Sigmoid colon (tissue), 7 donors: ENCODE measurements around the gene TMEM14B. TPM values are rescaled to one million over a fixed set of nuclear protein-coding genes. Genes with fewer than 3 reads are reported as not detected.

ENCODE experiments used
- DNase-seq: peaks from one replicate; pipeline ENCODE4 v3.0.0-alpha.2; 2019
- H3K27ac ChIP-seq, 4 donors: fragments of 200-600 bp; sonication (generic); one replicate each; pipeline ENCODE4 v1.5.1; 2016 to 2019; ENCODE audit warnings: mild to moderate bottlenecking in 1 of 4
- H3K27me3 ChIP-seq, 3 donors: fragments of 200-600 bp; sonication (generic); one replicate each; pipeline ENCODE4 v1.5.1; 2019; ENCODE audit warnings: mild to moderate bottlenecking in 1 of 3
- H3K36me3 ChIP-seq, 4 donors: fragments of 200-600 bp; sonication (generic); one replicate each; pipeline ENCODE4 v1.5.1; 2016 to 2019
- H3K4me1 ChIP-seq, 4 donors: fragments of 200-600 bp; sonication (generic); one replicate each; pipeline ENCODE4 v1.5.1; 2017 to 2019
- H3K4me3 ChIP-seq, 4 donors: fragments of 200-600 bp; sonication (generic); one replicate each; pipeline ENCODE4 v1.5.1; 2017 to 2019; ENCODE audit warnings: mild to moderate bottlenecking in 2 of 4, moderate library complexity in 1 of 4
- H3K9me3 ChIP-seq, 4 donors: fragments of 200-600 bp in 3 of 4; sonication (generic) in 3 of 4; one replicate each; pipeline versions ENCODE4 v1.5.1 to v1.6.1; 2013 to 2019
- EP300 ChIP-seq, 4 donors: sonication (generic); formaldehyde crosslinking; IDR thresholded peaks; one replicate each; pipeline ENCODE4 v1.6.1; 2017; ENCODE audit warnings: antibody characterized with exemption in 4 of 4
- POLR2A ChIP-seq, 2 donors: fragments of 450-650 bp; IDR thresholded peaks; one replicate each; pipeline ENCODE4 v1.6.1; 2016; ENCODE audit warnings: antibody characterized with exemption in 2 of 2, mild to moderate bottlenecking in 2 of 2, moderate library complexity in 2 of 2
- POLR2AphosphoS5 ChIP-seq, 4 donors: sonication (generic); formaldehyde crosslinking; IDR thresholded peaks; one replicate each; pipeline ENCODE4 v1.6.1; 2017; ENCODE audit warnings: antibody characterized with exemption in 4 of 4
- WGBS, 2 donors: extraction: QIAGEN DNeasy Blood & Tissue Kit; methylation state at CpG; one replicate each; pipeline ENCODE4 v1.1.7; 2013; 5-methylcytosine and 5-hydroxymethylcytosine counted together
- intact Hi-C: fragments of 100-400 bp; cut with DNase I; formaldehyde crosslinking; loops from one replicate; pipeline ENCODE4 v1.15.1; 2023
- polyA plus RNA-seq, 3 donors: library from polyadenylated mRNA; stranded (reverse); fragments of 200-250 nt; gene quantifications; one replicate each; pipeline ENCODE4 v1.2.3, GENCODE V29; 2013
- total RNA-seq, 4 donors: library from RNA; depleted of rRNA; stranded (reverse); fragments of >200 nt; gene quantifications; one replicate each; pipeline ENCODE4 v1.1.0, GENCODE V29; 2016
- TF ChIP-seq, protein P1 (sequence below), 4 experiments: fragments of 450-650 bp in 3 of 4; fragments of 200-600 bp in 1 of 4; IDR thresholded peaks; one replicate each; pipeline ENCODE4 v1.5.1; 2016 to 2019; ENCODE audit warnings: antibody characterized with exemption in 4 of 4, mild to moderate bottlenecking in 3 of 4, moderate library complexity in 2 of 4
- donor health status: healthy with polysubstance abuse.
- donor health status: Bipolar disorder and iron deficiency.
- donor health status: healthy.

Gene TMEM14B
- total and polyA plus RNA-seq, 7 donors: 51.5 to 124 (median 79.8) TPM

DNA sequence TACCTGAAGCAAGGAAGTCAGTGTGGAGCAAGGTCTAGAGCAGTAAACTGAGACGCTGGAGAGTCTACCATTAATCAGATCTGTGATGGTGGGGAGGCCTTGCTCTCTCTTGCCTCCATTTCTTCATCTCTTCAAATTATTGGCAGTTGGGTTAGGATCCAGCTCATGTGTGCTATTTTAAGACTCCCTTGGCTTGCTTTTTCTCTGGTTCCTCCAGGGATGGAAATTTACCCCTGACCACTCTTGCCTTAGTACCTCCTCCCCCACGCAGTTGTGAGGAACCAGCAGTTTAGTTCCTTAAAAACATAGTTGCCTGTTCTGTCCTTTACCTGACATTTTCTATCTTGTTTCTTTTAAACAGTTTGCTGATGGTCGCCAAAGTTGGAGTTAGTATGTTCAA, 17.4 kb upstream of the TMEM14B start:
- Histone ChIP-seq H3K4me1 (peaks cover 0 to 18% (median 7%) of the 10 kb centered on the region in 4 donors), H3K4me3 (no peak overlapping the region), H3K27ac (no peak overlapping the region), H3K9me3 (no peaks in the 10 kb centered on the region), H3K36me3 (peaks cover 0 to 68% (median 22%) of the 10 kb centered on the region in 4 donors), H3K27me3 (no peaks in the 10 kb centered on the region)
- TF ChIP-seq, protein P1, sequence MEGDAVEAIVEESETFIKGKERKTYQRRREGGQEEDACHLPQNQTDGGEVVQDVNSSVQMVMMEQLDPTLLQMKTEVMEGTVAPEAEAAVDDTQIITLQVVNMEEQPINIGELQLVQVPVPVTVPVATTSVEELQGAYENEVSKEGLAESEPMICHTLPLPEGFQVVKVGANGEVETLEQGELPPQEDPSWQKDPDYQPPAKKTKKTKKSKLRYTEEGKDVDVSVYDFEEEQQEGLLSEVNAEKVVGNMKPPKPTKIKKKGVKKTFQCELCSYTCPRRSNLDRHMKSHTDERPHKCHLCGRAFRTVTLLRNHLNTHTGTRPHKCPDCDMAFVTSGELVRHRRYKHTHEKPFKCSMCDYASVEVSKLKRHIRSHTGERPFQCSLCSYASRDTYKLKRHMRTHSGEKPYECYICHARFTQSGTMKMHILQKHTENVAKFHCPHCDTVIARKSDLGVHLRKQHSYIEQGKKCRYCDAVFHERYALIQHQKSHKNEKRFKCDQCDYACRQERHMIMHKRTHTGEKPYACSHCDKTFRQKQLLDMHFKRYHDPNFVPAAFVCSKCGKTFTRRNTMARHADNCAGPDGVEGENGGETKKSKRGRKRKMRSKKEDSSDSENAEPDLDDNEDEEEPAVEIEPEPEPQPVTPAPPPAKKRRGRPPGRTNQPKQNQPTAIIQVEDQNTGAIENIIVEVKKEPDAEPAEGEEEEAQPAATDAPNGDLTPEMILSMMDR (IDR thresholded peaks at IDR 0.05): no peak
- TF ChIP-seq POLR2A (IDR thresholded peaks at IDR 0.05) (no peak), EP300 (IDR thresholded peaks at IDR 0.05) (no peak), POLR2AphosphoS5 (IDR thresholded peaks at IDR 0.05) (no peak)
- DNase-seq: no peak
- WGBS, 2 donors: 83 to 88% methylated on average over 3 of the region's 3 CpGs
- intact Hi-C loops: no loop called here

DNA sequence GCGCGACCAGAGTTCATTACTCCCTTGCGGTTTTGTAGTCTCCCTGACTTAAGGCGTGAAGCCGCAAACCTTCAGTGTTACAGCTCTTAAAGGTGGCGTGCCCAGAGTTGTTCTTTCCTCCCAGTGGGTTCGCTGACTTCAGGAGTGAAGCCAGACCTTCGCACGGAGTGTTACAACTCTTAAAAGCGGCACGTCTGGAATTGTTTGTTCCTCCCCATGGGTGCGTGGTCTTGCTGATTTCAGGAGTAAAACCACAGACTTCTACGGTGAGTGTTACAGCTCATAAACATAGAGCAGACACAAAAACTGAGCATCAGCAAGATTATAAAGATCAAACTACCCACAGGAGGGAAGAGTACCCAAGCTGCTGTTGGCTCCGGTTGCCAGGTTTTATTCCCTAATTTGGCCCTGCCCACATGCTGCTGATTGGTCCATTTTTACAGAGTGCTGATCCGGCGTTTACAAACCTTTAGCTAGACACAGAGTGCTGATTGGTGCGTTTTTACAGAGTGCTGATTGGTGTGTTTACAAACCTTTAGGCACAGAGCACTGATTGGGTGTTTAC, 14.4 kb upstream of the TMEM14B start:
- TF ChIP-seq EP300 (IDR thresholded peaks at IDR 0.05) (no peak), POLR2AphosphoS5 (IDR thresholded peaks at IDR 0.05) (no peak), POLR2A (IDR thresholded peaks at IDR 0.05) (no peak)
- TF ChIP-seq, protein P1 (IDR thresholded peaks at IDR 0.05): no peak
- peak overlapping the region in 1 of 4 donors; percentile 6 for H3K4me3 ChIP-seq
- H3K9me3 ChIP-seq: no peaks in the 10 kb centered on the region
- DNase-seq: peak; percentile 54
- 88 to 94% methylated on average over 17 of the region's 17 CpGs for WGBS, 2 donors
- H3K36me3 ChIP-seq: peaks cover 0 to 43% (median 14%) of the 10 kb centered on the region in 4 donors
- peak overlapping the region in 3 of 4 donors; percentile 44 to 61 (median 49) for H3K27ac ChIP-seq
- intact Hi-C loops: no loop called here
- no peaks in the 10 kb centered on the region for H3K27me3 ChIP-seq
- peaks cover 0 to 17% (median 0%) of the 10 kb centered on the region in 4 donors for H3K4me1 ChIP-seq

DNA sequence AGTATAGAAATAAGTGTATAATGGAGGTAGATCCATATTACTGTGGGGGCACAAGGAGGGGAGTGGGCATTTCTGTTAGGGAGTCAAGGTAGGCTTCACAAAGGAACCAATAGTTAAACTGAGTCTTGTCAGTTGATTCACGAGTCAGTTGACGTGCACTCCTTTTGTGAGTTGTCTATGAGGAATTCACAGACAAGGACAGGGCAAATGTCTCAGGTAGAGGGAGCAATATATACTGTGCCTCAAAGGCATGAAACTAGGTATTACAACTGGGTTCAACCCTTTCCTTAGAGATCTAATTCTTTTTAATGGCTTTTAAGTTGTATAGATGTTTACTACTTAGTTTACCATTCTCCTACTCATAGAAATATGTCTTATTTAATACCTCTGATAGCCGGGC, 13.7 kb upstream of the TMEM14B start:
- peaks cover 0 to 37% (median 14%) of the 10 kb centered on the region in 4 donors for H3K36me3 ChIP-seq
- intact Hi-C loops: no loop called here
- WGBS, 2 donors: 97% methylated on average over 3 of the region's 3 CpGs

DNA sequence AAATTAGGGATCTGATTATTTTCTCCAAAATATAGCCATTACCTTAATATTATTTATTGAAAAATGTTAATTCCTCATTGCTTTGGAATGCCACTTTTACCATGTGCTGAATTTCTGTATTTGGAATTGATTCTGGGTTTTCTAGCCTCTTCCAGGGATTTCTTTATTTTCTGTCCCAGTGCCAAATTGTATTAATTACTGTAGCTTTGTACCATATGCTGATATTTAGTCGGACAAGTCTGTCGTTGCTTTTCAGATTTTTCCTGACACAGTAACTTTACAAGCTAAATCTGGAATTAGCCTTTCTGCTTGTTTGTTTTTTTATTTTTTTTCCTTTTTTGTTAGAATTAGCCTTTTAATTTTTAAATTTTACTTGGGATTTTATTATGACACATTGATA, 10.9 kb upstream of the TMEM14B start:
- no peak overlapping the region for H3K27ac ChIP-seq
- WGBS, 2 donors: 88 to 92% methylated on average over 2 of the region's 2 CpGs
- TF ChIP-seq EP300 (IDR thresholded peaks at IDR 0.05) (no peak), POLR2AphosphoS5 (IDR thresholded peaks at IDR 0.05) (no peak), POLR2A (IDR thresholded peaks at IDR 0.05) (no peak)
- TF ChIP-seq, protein P1 (IDR thresholded peaks at IDR 0.05): no peak
- H3K4me3 ChIP-seq: no peak overlapping the region
- intact Hi-C loops: no loop called here
- DNase-seq: no peak
- peaks cover 0 to 9% (median 2%) of the 10 kb centered on the region in 4 donors for H3K36me3 ChIP-seq
- H3K4me1 ChIP-seq: peaks cover 0 to 9% (median 0%) of the 10 kb centered on the region in 4 donors
- H3K9me3 ChIP-seq: no peaks in the 10 kb centered on the region
- no peaks in the 10 kb centered on the region for H3K27me3 ChIP-seq

More for the DNA sequence above, 13.7 kb upstream of the TMEM14B start:
- Histone ChIP-seq H3K4me3 (no peak overlapping the region), H3K27me3 (no peaks in the 10 kb centered on the region), H3K4me1 (peaks cover 0 to 17% (median 0%) of the 10 kb centered on the region in 4 donors), H3K27ac (peak overlapping the region in 2 of 4 donors; percentile 44 to 61), H3K9me3 (no peaks in the 10 kb centered on the region)
- no peak for DNase-seq
- no peak for TF ChIP-seq EP300 (IDR thresholded peaks at IDR 0.05)
- TF ChIP-seq, protein P1 (IDR thresholded peaks at IDR 0.05): no peak
- no peak for TF ChIP-seq POLR2A (IDR thresholded peaks at IDR 0.05)
- TF ChIP-seq POLR2AphosphoS5 (IDR thresholded peaks at IDR 0.05): no peak
